Left ventricle myocardium inferior (tissue), 1 donor: ENCODE results near the gene CDHR3. TPM values are rescaled to one million over a fixed set of nuclear protein-coding genes. Genes with fewer than 3 reads are reported as not detected.

ENCODE experiments used
- DNase-seq: peaks from one replicate; pipeline ENCODE4 v3.0.0-alpha.2; 2020
- H3K27ac ChIP-seq: fragments of 200-600 bp; replicated peaks from 2 replicates; pipeline ENCODE4 v1.8.0; 2021
- H3K27me3 ChIP-seq: fragments of 200-600 bp; 2 replicates; pipeline ENCODE4 v1.8.0; 2021; ENCODE audit warnings: low read depth
- H3K36me3 ChIP-seq: fragments of 200-600 bp; 2 replicates; pipeline ENCODE4 v1.8.0; 2021
- H3K4me1 ChIP-seq: fragments of 200-600 bp; 2 replicates; pipeline ENCODE4 v1.8.0; 2021
- H3K4me3 ChIP-seq: fragments of 200-600 bp; 2 replicates; pipeline ENCODE4 v1.8.0; 2021; ENCODE audit warnings: mild to moderate bottlenecking, moderate library complexity
- H3K9me3 ChIP-seq: fragments of 200-600 bp; replicated peaks from 2 replicates; pipeline ENCODE4 v1.8.0; 2021
- CTCF ChIP-seq: fragments of 200-600 bp; IDR thresholded peaks from 2 replicates; pipeline ENCODE4 v1.8.0; 2021; ENCODE audit warnings: antibody characterized with exemption, mild to moderate bottlenecking, borderline replicate concordance
- intact Hi-C: fragments of 100-400 bp; cut with micrococcal nuclease; formaldehyde crosslinking; loops from one replicate; pipeline ENCODE4 v1.11.0; 2022
- total RNA-seq: library from RNA; stranded (reverse); fragmentation: NEBNext Ultra II Directional; extraction: Animal tissue kit (Norgen Biotek cat#: 25700); gene quantifications from one replicate; pipeline ENCODE4 v1.2.1, GENCODE V29; 2021
- donor health status: DM: no; HTN: yes; CAD: no; lungs with severe emphysema.

Gene CDHR3
- total RNA-seq, 1 donor from 2014 or later = 11.4 TPM

- Histone ChIP-seq H3K27me3 (peaks cover 11% of the 10 kb centered on the region), H3K4me3 (no peak overlapping the region), H3K4me1 (peaks cover 17% of the 10 kb centered on the region), H3K36me3 (no peaks in the 10 kb centered on the region), H3K9me3 (peaks cover under 1% of the 10 kb centered on the region), H3K27ac (no peak overlapping the region)
- intact Hi-C loops = loop anchor here (2.0 kb wide), 1 partner anchor 278 kb away; no protein-coding TSS in a partner anchor
- DNase-seq = no peak
- TF ChIP-seq CTCF = no peak
Observed at GRCh38 chr7:106038916-106039315, 75.9 kb downstream of the CDHR3 start.

- H3K36me3 ChIP-seq = no peaks in the 10 kb centered on the region
- DNase-seq = no peak
- H3K27ac ChIP-seq = no peak overlapping the region
- TF ChIP-seq CTCF = no peak
- intact Hi-C loops = loop anchor here (2.0 to 10.0 kb wide), 2 partner anchors 279 to 385 kb away; no protein-coding TSS in a partner anchor
- H3K4me1 ChIP-seq = peaks cover 17% of the 10 kb centered on the region
- no peak overlapping the region for H3K4me3 ChIP-seq
- H3K27me3 ChIP-seq = peaks cover 15% of the 10 kb centered on the region
- H3K9me3 ChIP-seq = no peaks in the 10 kb centered on the region
Observed at GRCh38 chr7:106039486-106040060, 76.5 kb downstream of the CDHR3 start.

GRCh38 chr7:106041140-106041717, 78.2 kb downstream of the CDHR3 start:
- Histone ChIP-seq H3K4me3 (no peak overlapping the region), H3K27me3 (peaks cover 19% of the 10 kb centered on the region), H3K27ac (no peak overlapping the region), H3K36me3 (no peaks in the 10 kb centered on the region), H3K9me3 (no peaks in the 10 kb centered on the region), H3K4me1 (peaks cover 17% of the 10 kb centered on the region)
- intact Hi-C loops = loop anchor here (10.0 kb wide), 1 partner anchor 386 kb away; no protein-coding TSS in a partner anchor
- TF ChIP-seq CTCF = peak; percentile 76
- no peak for DNase-seq

DNA sequence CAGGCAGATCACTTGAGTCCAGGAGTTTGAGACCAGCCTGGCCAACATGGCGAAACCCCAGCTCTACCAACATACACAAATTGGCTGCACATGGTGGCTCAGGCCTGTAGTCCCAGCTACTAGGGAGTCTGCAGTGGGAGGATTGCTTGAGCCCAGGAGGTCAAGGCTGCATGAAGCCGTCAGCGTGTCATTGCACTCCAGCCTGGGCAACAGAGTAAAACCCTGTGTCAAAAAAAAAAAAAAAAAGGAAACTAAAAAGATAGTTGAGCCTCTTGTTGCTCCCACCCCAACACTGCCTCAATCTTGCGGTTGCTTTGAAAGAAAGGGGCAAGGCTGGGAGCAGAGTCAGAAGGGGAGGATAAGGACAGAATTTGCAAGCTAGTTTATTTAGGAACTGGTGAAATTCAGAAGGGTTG, 79.1 kb downstream of the CDHR3 start:
- Histone ChIP-seq H3K9me3 (no peaks in the 10 kb centered on the region), H3K36me3 (no peaks in the 10 kb centered on the region), H3K4me1 (peaks cover 17% of the 10 kb centered on the region), H3K27me3 (peaks cover 19% of the 10 kb centered on the region), H3K27ac (no peak overlapping the region), H3K4me3 (no peak overlapping the region)
- no peak for TF ChIP-seq CTCF
- DNase-seq = no peak
- intact Hi-C loops = loop anchor here (10.0 kb wide), 1 partner anchor 387 kb away; no protein-coding TSS in a partner anchor

DNA sequence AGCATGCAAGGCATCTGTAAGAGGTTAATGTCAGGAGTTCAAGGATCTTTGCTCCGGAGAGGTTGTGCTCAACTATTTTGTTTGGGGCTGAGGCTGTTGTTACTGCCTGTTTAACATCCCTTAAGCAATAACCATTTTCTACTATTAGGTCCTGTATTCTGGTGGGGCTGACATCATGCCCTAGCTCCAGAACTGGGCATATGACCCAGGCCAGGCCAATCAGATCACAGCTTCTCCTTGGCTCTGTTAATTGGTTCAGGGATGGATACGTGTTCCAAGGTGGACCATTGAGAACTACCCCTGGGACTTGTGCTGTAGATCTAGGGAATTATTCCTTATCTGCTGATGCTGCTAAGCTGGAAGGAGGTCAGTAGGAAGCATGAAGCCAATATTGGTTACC, 82.1 kb downstream of the CDHR3 start:
- Histone ChIP-seq H3K27me3 (peaks cover 19% of the 10 kb centered on the region), H3K27ac (no peak overlapping the region), H3K36me3 (no peaks in the 10 kb centered on the region), H3K9me3 (no peaks in the 10 kb centered on the region), H3K4me1 (peaks cover 18% of the 10 kb centered on the region), H3K4me3 (no peak overlapping the region)
- no peak for TF ChIP-seq CTCF
- DNase-seq = no peak
- intact Hi-C loops = loop anchor here (10.0 kb wide), 1 partner anchor 390 kb away; no protein-coding TSS in a partner anchor
